RWPE1 (cell line): ENCODE results near the gene TNFAIP2.

Experiments
- CTCF ChIA-PET: fragments of 350-600 bp; sonication (Branson Sonifier 250); formaldehyde crosslinking; extraction: SDS; loops from one replicate; lab custom pipeline; 2021; lab: Yijun Ruan, JAX
- POLR2A ChIA-PET: fragments of 400-600 bp; formaldehyde crosslinking; extraction: SDS; loops from one replicate; lab custom pipeline; 2020; ENCODE audit warnings: antibody characterized with exemption; ENCODE audit not compliant: low non-redundant PET; lab: Yijun Ruan, JAX
- DNase-seq: peaks from one replicate; pipeline ENCODE4 v3.0.0; 2012; ENCODE audit warnings: low spot score
- H3K27ac ChIP-seq: fragments of 450-650 bp; 2 replicates; pipeline ENCODE4 v1.5.1; 2017
- CTCF ChIP-seq: fragments of 450-650 bp; conservative IDR thresholded peaks from 2 replicates; pipeline ENCODE4 v1.5.1; 2017; ENCODE audit warnings: low read depth, mild to moderate bottlenecking

TNFAIP2 gene

GRCh38 chr14:103128631-103129300 lies 5.5 kb downstream of the TNFAIP2 start:
- H3K27ac ChIP-seq: peak overlapping the region; percentile 97
- ChIA-PET POLR2A (interaction anchor here (0.6 kb wide), 1 partner anchor 57 kb away, joined by 3 read pairs; no protein-coding TSS in a partner anchor), CTCF (interaction anchor here (0.5 to 7.2 kb wide), 4 partner anchors 24 to 163 kb away, joined by 3 to 57 read pairs (median 9); no protein-coding TSS in a partner anchor)
- DNase-seq: peak; percentile 67
- TF ChIP-seq CTCF: no peak

GRCh38 chr14:103129301-103130016 lies 6.2 kb downstream of the TNFAIP2 start:
- CTCF ChIA-PET: interaction anchor here (0.6 to 7.2 kb wide), 6 partner anchors 11 to 239 kb away, joined by 3 to 57 read pairs (median 5); no protein-coding TSS in a partner anchor
- DNase-seq: peak; percentile 71
- H3K27ac ChIP-seq: peak overlapping the region; percentile 97
- POLR2A ChIA-PET: interaction anchor here (0.6 kb wide), 1 partner anchor 58 kb away, joined by 3 read pairs; no protein-coding TSS in a partner anchor
- TF ChIP-seq CTCF: no peak

- TF ChIP-seq CTCF: no peak
- ChIA-PET POLR2A (interaction anchor here (0.6 kb wide), 1 partner anchor 70 kb away, joined by 3 read pairs; no protein-coding TSS in a partner anchor), CTCF (interaction anchor here (0.6 to 7.2 kb wide), 6 partner anchors 11 to 238 kb away, joined by 3 to 57 read pairs (median 4); no protein-coding TSS in a partner anchor)
- DNase-seq: no peak
- H3K27ac ChIP-seq: peak overlapping the region; percentile 97
These were observed 6.9 kb downstream of the TNFAIP2 start for GRCh38 chr14:103130017-103130764.

GRCh38 chr14:103130965-103131364 lies 7.7 kb downstream of the TNFAIP2 start:
- no peak for TF ChIP-seq CTCF
- POLR2A ChIA-PET: interaction anchor here (0.6 kb wide), 1 partner anchor 69 kb away, joined by 3 read pairs; no protein-coding TSS in a partner anchor
- peak; percentile 78 for DNase-seq
- CTCF ChIA-PET: interaction anchor here (0.6 to 1.3 kb wide), 3 partner anchors 26 to 161 kb away, joined by 4 read pairs; no protein-coding TSS in a partner anchor
- peak overlapping the region; percentile 97 for H3K27ac ChIP-seq

GRCh38 chr14:103131580-103131979 lies 8.3 kb downstream of the TNFAIP2 start:
- no peak for TF ChIP-seq CTCF
- ChIA-PET CTCF (interaction anchor here (0.6 to 1.3 kb wide), 3 partner anchors 26 to 161 kb away, joined by 4 read pairs; no protein-coding TSS in a partner anchor), POLR2A (no interaction called here)
- DNase-seq: no peak
- H3K27ac ChIP-seq: peak overlapping the region; percentile 97
